ENCODE results near the gene TAS2R46. TPM values are rescaled to one million over a fixed set of nuclear protein-coding genes. Genes with fewer than 3 reads are reported as not detected.

Gene TAS2R46
- total and polyA plus RNA-seq, 2 donors (not counting 3 experiments of a cell fraction or from before 2014, with no cell fraction given): 0.14 to 1.4 TPM

DNA sequence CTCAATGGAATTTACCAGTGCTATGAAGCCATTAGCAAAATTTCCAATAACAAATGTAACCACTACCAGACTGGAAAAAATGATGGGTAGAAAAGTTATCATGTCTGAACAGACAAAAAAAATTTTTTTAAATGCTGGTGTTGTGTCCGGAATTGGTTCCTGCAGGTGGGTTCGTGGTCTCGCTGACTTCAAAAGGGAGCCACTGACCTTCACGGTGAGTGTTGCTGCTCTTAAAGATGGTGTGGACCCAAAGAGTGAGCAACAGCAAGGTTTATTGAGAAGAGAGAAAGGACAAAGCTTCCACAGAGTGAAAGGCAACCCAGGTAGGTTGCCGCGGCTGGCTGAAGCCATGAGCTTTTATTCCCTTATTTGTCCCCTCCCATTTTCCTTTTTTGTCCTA lies 30.0 kb upstream of the TAS2R46 start, which contains the start of gene TAS2R43:
TSS of gene TAS2R43 (minus strand) at position 186 of the 400 bp plus-strand sequence. CDS start at position 102, 84 bp downstream.
- no peak within 1 kb of the TSS for H3K27ac ChIP-seq (ENCODE audit: insufficient read depth, low read depth, low read length)
- no peak within 1 kb of the TSS for H2AFZ ChIP-seq (ENCODE audit: low read depth, low read length)
- dilution Hi-C loops (cut with MboI; ENCODE audit: extremely low pct_ligation_motif_present, low sequenced_read_pairs): no loop called here
- BruUV-seq (replicated peaks): no TSS peak
- TF ChIP-seq JUN (IDR thresholded peaks at IDR 0.05; ENCODE audit: borderline replicate concordance, insufficient read depth, insufficient read length, low read depth): no peak
- no peak for TF ChIP-seq GATA2 (IDR thresholded peaks at IDR 0.05; ENCODE audit: insufficient read depth, insufficient read length, low read depth, low read length)
- no peak for TF ChIP-seq EZH2 (IDR thresholded peaks at IDR 0.05; ENCODE audit: borderline replicate concordance, low read depth, low read length, severe bottlenecking)
- no peak for TF ChIP-seq POLR2AphosphoS5 (IDR thresholded peaks at IDR 0.05; ENCODE audit: insufficient read depth, low read depth, low read length)
- no peak for TF ChIP-seq MAX (IDR thresholded peaks at IDR 0.05; ENCODE audit: insufficient read depth, insufficient read length)
- no peaks in the 10 kb centered on the region for H3K9me1 ChIP-seq (replicated peaks; ENCODE audit: control insufficient read depth, extremely low read depth, insufficient read depth, low read length)
- no peaks in the 10 kb centered on the region for H3K4me1 ChIP-seq (ENCODE audit: control insufficient read depth, extremely low read depth, insufficient read depth, low read length)
- no peak within 1 kb of the TSS for H3K4me2 ChIP-seq (ENCODE audit: insufficient read depth, low read length)
- no peak within 1 kb of the TSS for H3K4me3 ChIP-seq (replicated peaks in 1 of 3; ENCODE audit: insufficient read depth in 1 of 3, low read depth in 1 of 3, low read length in 3 of 3)
- H3K36me3 ChIP-seq (ENCODE audit: control insufficient read depth in 2 of 2, extremely low read depth in 1 of 2, insufficient read depth in 2 of 2, low read length in 2 of 2): no peaks in the 10 kb centered on the region
- FAIRE-seq (no peak), DNase-seq (ENCODE audit: low read depth, low spot score) (no peak)
- no peaks in the 10 kb centered on the region for H4K20me1 ChIP-seq (replicated peaks; ENCODE audit: control insufficient read depth, extremely low read depth, insufficient read depth, low read length)
- ChIA-PET POLR2A (no interaction called here), CTCF (no interaction called here)
- no peaks in the 10 kb centered on the region for H3K79me2 ChIP-seq (ENCODE audit: control insufficient read depth, insufficient read depth, low read length)
- intact Hi-C loops (cut with micrococcal nuclease): no loop called here
- H3K27me3 ChIP-seq (ENCODE audit: control insufficient read depth in 2 of 2, insufficient read depth in 2 of 2, low read length in 2 of 2): no peaks in the 10 kb centered on the region
- H3K9ac ChIP-seq (replicated peaks; ENCODE audit: extremely low read depth, insufficient read depth, low read length): no peak within 1 kb of the TSS
- no peaks in the 10 kb centered on the region for H3K9me3 ChIP-seq (replicated peaks; ENCODE audit: control insufficient read depth, insufficient read depth, low read length)

DNA sequence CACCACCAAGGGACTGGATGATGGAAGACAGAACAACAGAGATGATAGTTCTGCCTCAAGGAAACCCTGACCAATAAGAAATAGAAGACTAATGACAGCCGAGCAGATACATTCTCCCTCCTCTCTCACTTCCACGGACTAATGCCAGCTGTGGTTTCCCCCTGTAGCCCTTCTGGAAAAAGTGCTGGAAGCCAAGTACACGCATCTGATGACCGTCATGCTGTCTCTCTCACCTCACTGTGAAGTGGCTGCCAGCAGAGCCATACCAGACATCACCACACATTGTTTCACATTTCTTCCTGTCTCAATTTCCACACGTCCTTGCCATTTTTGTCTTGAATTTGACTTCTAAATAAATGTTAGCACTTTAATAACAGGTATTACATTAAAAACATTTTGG lies 27.2 kb upstream of the TAS2R46 start:
- intact Hi-C loops (cut with micrococcal nuclease): loop anchor here (5.0 kb wide), 1 partner anchor 52 kb away; no protein-coding TSS in a partner anchor
- POLR2A ChIA-PET: no interaction called here
- no peak overlapping the region for H3K4me2 ChIP-seq (ENCODE audit: insufficient read depth, low read length)
- no TSS peak for BruUV-seq (replicated peaks)
- H3K4me1 ChIP-seq (ENCODE audit: control insufficient read depth, extremely low read depth, insufficient read depth, low read length): no peaks in the 10 kb centered on the region
- dilution Hi-C loops (cut with MboI; ENCODE audit: extremely low pct_ligation_motif_present, low sequenced_read_pairs): no loop called here
- H2AFZ ChIP-seq (ENCODE audit: low read depth, low read length): no peak overlapping the region
- H3K9me3 ChIP-seq (replicated peaks; ENCODE audit: control insufficient read depth, insufficient read depth, low read length): no peaks in the 10 kb centered on the region
- H3K36me3 ChIP-seq (ENCODE audit: control insufficient read depth in 2 of 2, extremely low read depth in 1 of 2, insufficient read depth in 2 of 2, low read length in 2 of 2): no peaks in the 10 kb centered on the region
- H3K79me2 ChIP-seq (ENCODE audit: control insufficient read depth, insufficient read depth, low read length): no peaks in the 10 kb centered on the region
- H3K4me3 ChIP-seq (replicated peaks in 1 of 3; ENCODE audit: insufficient read depth in 1 of 3, low read depth in 1 of 3, low read length in 3 of 3): no peak overlapping the region
- H3K9me1 ChIP-seq (replicated peaks; ENCODE audit: control insufficient read depth, extremely low read depth, insufficient read depth, low read length): no peaks in the 10 kb centered on the region
- DNase-seq (ENCODE audit: low read depth, low spot score) (no peak), FAIRE-seq (no peak)
- TF ChIP-seq, protein P1, sequence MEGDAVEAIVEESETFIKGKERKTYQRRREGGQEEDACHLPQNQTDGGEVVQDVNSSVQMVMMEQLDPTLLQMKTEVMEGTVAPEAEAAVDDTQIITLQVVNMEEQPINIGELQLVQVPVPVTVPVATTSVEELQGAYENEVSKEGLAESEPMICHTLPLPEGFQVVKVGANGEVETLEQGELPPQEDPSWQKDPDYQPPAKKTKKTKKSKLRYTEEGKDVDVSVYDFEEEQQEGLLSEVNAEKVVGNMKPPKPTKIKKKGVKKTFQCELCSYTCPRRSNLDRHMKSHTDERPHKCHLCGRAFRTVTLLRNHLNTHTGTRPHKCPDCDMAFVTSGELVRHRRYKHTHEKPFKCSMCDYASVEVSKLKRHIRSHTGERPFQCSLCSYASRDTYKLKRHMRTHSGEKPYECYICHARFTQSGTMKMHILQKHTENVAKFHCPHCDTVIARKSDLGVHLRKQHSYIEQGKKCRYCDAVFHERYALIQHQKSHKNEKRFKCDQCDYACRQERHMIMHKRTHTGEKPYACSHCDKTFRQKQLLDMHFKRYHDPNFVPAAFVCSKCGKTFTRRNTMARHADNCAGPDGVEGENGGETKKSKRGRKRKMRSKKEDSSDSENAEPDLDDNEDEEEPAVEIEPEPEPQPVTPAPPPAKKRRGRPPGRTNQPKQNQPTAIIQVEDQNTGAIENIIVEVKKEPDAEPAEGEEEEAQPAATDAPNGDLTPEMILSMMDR (IDR thresholded peaks at IDR 0.05; ENCODE audit: extremely low read depth in 1 of 2, insufficient read depth in 1 of 2, low read depth in 1 of 2, low read length in 2 of 2): no peak
- TF ChIP-seq EZH2 (IDR thresholded peaks at IDR 0.05; ENCODE audit: borderline replicate concordance, low read depth, low read length, severe bottlenecking) (no peak), POLR2A (IDR thresholded peaks at IDR 0.05; ENCODE audit: low read depth, low read length) (no peak)
- no peak overlapping the region for H3K9ac ChIP-seq (replicated peaks; ENCODE audit: extremely low read depth, insufficient read depth, low read length)
- H3K27ac ChIP-seq (ENCODE audit: insufficient read depth, low read depth, low read length): no peak overlapping the region
- no peaks in the 10 kb centered on the region for H4K20me1 ChIP-seq (replicated peaks; ENCODE audit: control insufficient read depth, extremely low read depth, insufficient read depth, low read length)
- no peaks in the 10 kb centered on the region for H3K27me3 ChIP-seq (ENCODE audit: control insufficient read depth in 2 of 2, insufficient read depth in 2 of 2, low read length in 2 of 2)
- CTCF ChIA-PET: no interaction called here
